Esophagus squamous epithelium (tissue), 5 donors: Measurements from ENCODE around the gene TAAR9. TPM values are rescaled to one million over a fixed set of nuclear protein-coding genes. Genes with fewer than 3 reads are reported as not detected.

ENCODE experiments used
- DNase-seq: peaks from one replicate; lab custom pipeline; 2025; lab: John Stamatoyannopoulos, UW
- H3K27ac ChIP-seq, 4 donors: fragments of 200-600 bp; sonication (generic); one replicate each; pipeline ENCODE4 v1.5.1; 2016 to 2019; ENCODE audit warnings: mild to moderate bottlenecking in 1 of 4
- H3K27me3 ChIP-seq, 4 donors: fragments of 200-600 bp; sonication (generic); 1 replicate in 3 of 4; 2 replicates in 1 of 4; pipeline versions ENCODE4 v1.5.1 to v1.6.0; 2017 to 2021; ENCODE audit warnings: antibody characterized with exemption in 1 of 4
- H3K36me3 ChIP-seq, 3 donors: fragments of 200-600 bp; sonication (generic); one replicate each; pipeline ENCODE4 v1.5.1; 2016 to 2019
- H3K4me1 ChIP-seq, 3 donors: fragments of 200-600 bp; sonication (generic); one replicate each; pipeline ENCODE4 v1.5.1; 2017 to 2019
- H3K4me3 ChIP-seq, 4 donors: fragments of 200-600 bp; sonication (generic); 1 replicate in 3 of 4; 2 replicates in 1 of 4; pipeline ENCODE4 v1.5.1; 2016 to 2019; ENCODE audit warnings: mild to moderate bottlenecking in 2 of 4, moderate library complexity in 1 of 4
- H3K9me3 ChIP-seq, 3 donors: fragments of 200-600 bp; sonication (generic); one replicate each; pipeline ENCODE4 v1.5.1; 2016 to 2019
- POLR2A ChIP-seq, 4 donors: fragments of 450-650 bp; IDR thresholded peaks; one replicate each; pipeline ENCODE4 v1.6.1; 2017; ENCODE audit warnings: antibody characterized with exemption in 4 of 4, mild to moderate bottlenecking in 4 of 4, moderate library complexity in 3 of 4
- WGBS, 2 donors: methylation state at CpG; one replicate each; pipeline ENCODE4 v1.1.5; 2018; 5-methylcytosine and 5-hydroxymethylcytosine counted together
- intact Hi-C: fragments of 100-400 bp; cut with DNase I; formaldehyde crosslinking; loops from one replicate; pipeline ENCODE4 v1.15.0; 2022
- total RNA-seq, 4 donors: library from RNA; depleted of rRNA; stranded (reverse); fragments of >200 nt; gene quantifications; one replicate each; pipeline ENCODE4 v1.1.0, GENCODE V29; 2016
- TF ChIP-seq, protein P1 (sequence below), 6 experiments: fragments of 450-650 bp in 4 of 6; fragments of 200-600 bp in 2 of 6; sonication (generic) in 2 of 6; IDR thresholded peaks; one replicate each; pipeline ENCODE4 v1.5.1; 2016 to 2019; ENCODE audit warnings: antibody characterized with exemption in 6 of 6, mild to moderate bottlenecking in 4 of 6, moderate library complexity in 4 of 6
- donor health status: DM: yes; HTN: yes; CAD: no.

Gene TAAR9
- total RNA-seq, 4 donors from 2014 or later, result not detected

- 32% methylated on average over 3 of the region's 3 CpGs for WGBS, 2 donors
- TF ChIP-seq, protein P1, sequence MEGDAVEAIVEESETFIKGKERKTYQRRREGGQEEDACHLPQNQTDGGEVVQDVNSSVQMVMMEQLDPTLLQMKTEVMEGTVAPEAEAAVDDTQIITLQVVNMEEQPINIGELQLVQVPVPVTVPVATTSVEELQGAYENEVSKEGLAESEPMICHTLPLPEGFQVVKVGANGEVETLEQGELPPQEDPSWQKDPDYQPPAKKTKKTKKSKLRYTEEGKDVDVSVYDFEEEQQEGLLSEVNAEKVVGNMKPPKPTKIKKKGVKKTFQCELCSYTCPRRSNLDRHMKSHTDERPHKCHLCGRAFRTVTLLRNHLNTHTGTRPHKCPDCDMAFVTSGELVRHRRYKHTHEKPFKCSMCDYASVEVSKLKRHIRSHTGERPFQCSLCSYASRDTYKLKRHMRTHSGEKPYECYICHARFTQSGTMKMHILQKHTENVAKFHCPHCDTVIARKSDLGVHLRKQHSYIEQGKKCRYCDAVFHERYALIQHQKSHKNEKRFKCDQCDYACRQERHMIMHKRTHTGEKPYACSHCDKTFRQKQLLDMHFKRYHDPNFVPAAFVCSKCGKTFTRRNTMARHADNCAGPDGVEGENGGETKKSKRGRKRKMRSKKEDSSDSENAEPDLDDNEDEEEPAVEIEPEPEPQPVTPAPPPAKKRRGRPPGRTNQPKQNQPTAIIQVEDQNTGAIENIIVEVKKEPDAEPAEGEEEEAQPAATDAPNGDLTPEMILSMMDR (IDR thresholded peaks at IDR 0.05), result no peak
- no peaks in the 10 kb centered on the region for H3K36me3 ChIP-seq
- peak overlapping the region in 3 of 4 donors; percentile 87 to 96 (median 92) for H3K4me3 ChIP-seq
- DNase-seq, result no peak
- H3K4me1 ChIP-seq, result peaks cover 8 to 39% (median 16%) of the 10 kb centered on the region in 3 donors
- intact Hi-C loops, result no loop called here
- H3K9me3 ChIP-seq, result no peaks in the 10 kb centered on the region
- H3K27me3 ChIP-seq, result no peaks in the 10 kb centered on the region
- H3K27ac ChIP-seq, result peak overlapping the region; percentile 85 to 96 (median 94)
Measured at GRCh38 chr6:132513831-132514545, 24.1 kb upstream of the TAAR9 start.

GRCh38 chr6:132515386-132515785 is 22.7 kb upstream of the TAAR9 start:
- DNase-seq, result no peak
- intact Hi-C loops, result no loop called here
- TF ChIP-seq, protein P1 (IDR thresholded peaks at IDR 0.05), result no peak
- no peak for TF ChIP-seq POLR2A (IDR thresholded peaks at IDR 0.05)
- H3K4me3 ChIP-seq, result no peak overlapping the region
- WGBS, 2 donors, result 64 to 74% methylated on average over 2 of the region's 2 CpGs
- no peaks in the 10 kb centered on the region for H3K27me3 ChIP-seq
- peaks cover 8 to 30% (median 16%) of the 10 kb centered on the region in 3 donors for H3K4me1 ChIP-seq
- H3K36me3 ChIP-seq, result no peaks in the 10 kb centered on the region
- no peak overlapping the region for H3K27ac ChIP-seq
- no peaks in the 10 kb centered on the region for H3K9me3 ChIP-seq

GRCh38 chr6:132520953-132521352 is 17.1 kb upstream of the TAAR9 start:
- Histone ChIP-seq H3K27me3 (peaks cover 0 to 14% (median 0%) of the 10 kb centered on the region in 4 donors), H3K36me3 (no peaks in the 10 kb centered on the region), H3K4me3 (no peak overlapping the region), H3K4me1 (no peaks in the 10 kb centered on the region), H3K27ac (no peak overlapping the region), H3K9me3 (no peaks in the 10 kb centered on the region)
- intact Hi-C loops, result no loop called here
- 52 to 72% methylated on average over 2 of the region's 2 CpGs for WGBS, 2 donors
- no peak for TF ChIP-seq POLR2A (IDR thresholded peaks at IDR 0.05)
- TF ChIP-seq, protein P1 (IDR thresholded peaks at IDR 0.05), result no peak
- no peak for DNase-seq

DNA sequence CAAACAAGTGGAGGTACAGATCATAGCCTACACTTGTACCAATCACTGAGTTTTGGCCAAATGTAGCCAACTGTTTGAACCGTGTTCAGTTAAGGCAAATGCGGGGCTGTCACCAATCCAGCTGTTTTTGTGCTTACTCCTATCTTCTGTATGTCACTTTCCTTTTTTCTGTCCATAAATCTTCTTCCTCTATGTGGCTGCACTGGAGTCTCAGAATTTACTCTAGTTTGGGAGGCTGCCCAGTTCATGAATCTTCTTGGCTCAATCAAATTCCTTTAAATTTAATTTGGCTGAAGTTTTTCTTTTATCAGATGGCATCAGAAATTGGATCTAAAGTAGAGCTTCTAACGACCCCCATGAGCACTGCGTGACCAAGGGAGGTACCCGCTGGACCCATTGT is 13.4 kb upstream of the TAAR9 start:
- Histone ChIP-seq H3K4me1 (no peaks in the 10 kb centered on the region), H3K4me3 (no peak overlapping the region), H3K27ac (no peak overlapping the region), H3K36me3 (no peaks in the 10 kb centered on the region), H3K27me3 (peaks cover 0 to 43% (median 0%) of the 10 kb centered on the region in 4 donors), H3K9me3 (no peaks in the 10 kb centered on the region)
- intact Hi-C loops, result no loop called here
- no peak for DNase-seq
- no peak for TF ChIP-seq POLR2A (IDR thresholded peaks at IDR 0.05)
- TF ChIP-seq, protein P1 (IDR thresholded peaks at IDR 0.05), result no peak
- WGBS, 2 donors, result 60 to 73% methylated on average over 5 of the region's 5 CpGs

DNA sequence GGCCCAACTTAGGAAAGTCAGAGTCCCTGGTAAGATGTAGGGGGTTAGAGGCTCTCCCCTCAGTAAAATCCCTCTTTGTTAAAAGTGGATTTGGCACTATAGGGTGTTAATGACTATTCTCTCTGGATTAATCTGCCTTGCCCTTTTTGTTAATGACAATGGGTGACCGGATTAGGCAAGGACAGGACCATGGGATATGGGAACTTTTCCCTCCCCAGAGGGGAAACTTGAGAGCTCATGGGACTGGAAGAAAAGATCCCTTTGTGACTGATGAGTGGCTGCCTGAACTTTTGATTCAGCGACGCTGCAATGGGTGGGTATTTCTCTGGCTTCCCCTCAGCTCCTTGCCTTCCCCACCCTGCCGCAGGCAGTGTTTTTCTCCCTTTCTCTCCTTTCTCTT is 12.2 kb upstream of the TAAR9 start:
- DNase-seq, result no peak
- TF ChIP-seq, protein P1 (IDR thresholded peaks at IDR 0.05), result no peak
- no peak for TF ChIP-seq POLR2A (IDR thresholded peaks at IDR 0.05)
- Histone ChIP-seq H3K4me3 (no peak overlapping the region), H3K27me3 (peaks cover 0 to 50% (median 0%) of the 10 kb centered on the region in 4 donors), H3K36me3 (no peaks in the 10 kb centered on the region), H3K9me3 (no peaks in the 10 kb centered on the region), H3K27ac (no peak overlapping the region), H3K4me1 (peaks cover 0 to 4% (median 0%) of the 10 kb centered on the region in 3 donors)
- intact Hi-C loops, result no loop called here
- WGBS, 2 donors, result 64 to 91% methylated on average over 4 of the region's 4 CpGs
